ENCODE data around the gene MNX1. TPM values are rescaled to one million over a fixed set of nuclear protein-coding genes. Genes with fewer than 3 reads are reported as not detected.

MNX1 gene
- total and polyA plus RNA-seq, 9 of the 15 experiments (the other 6 are each of a cell fraction or from before 2014, with no cell fraction given) = 0.15 to 8.0 (median 1.4) TPM

- BruUV-seq (replicated peaks) = no TSS peak
- ChIA-PET CTCF (ENCODE audit: low intra/inter-chr PET ratio) (no interaction called here), POLR2A (interaction anchor here (0.5 to 1.2 kb wide), 5 partner anchors 10 to 42 kb away, joined by 3 to 8 read pairs (median 3); no protein-coding TSS in a partner anchor)
- TF ChIP-seq, protein P1, sequence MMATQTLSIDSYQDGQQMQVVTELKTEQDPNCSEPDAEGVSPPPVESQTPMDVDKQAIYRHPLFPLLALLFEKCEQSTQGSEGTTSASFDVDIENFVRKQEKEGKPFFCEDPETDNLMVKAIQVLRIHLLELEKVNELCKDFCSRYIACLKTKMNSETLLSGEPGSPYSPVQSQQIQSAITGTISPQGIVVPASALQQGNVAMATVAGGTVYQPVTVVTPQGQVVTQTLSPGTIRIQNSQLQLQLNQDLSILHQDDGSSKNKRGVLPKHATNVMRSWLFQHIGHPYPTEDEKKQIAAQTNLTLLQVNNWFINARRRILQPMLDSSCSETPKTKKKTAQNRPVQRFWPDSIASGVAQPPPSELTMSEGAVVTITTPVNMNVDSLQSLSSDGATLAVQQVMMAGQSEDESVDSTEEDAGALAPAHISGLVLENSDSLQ (IDR thresholded peaks at IDR 0.05) = peak; percentile 36; the same call in 1 of the 2 replicates
- TF ChIP-seq SRSF3 (IDR thresholded peaks at IDR 0.05; ENCODE audit: insufficient read depth, low read length) = no peak
- Histone ChIP-seq H3K4me2 (ENCODE audit: insufficient read depth, low read length) (no peak overlapping the region), H3K4me3 (no peak overlapping the region), H3K36me3 (ENCODE audit: control insufficient read depth, insufficient read depth, low read length) (no peaks in the 10 kb centered on the region), H3K27me3 (ENCODE audit: control insufficient read depth in 2 of 2, insufficient read depth in 2 of 2, low read length in 2 of 2) (peaks cover 56 to 82% of the 10 kb centered on the region in 2 experiments), H4K20me1 (replicated peaks; ENCODE audit: control insufficient read depth, insufficient read depth, low read length) (no peaks in the 10 kb centered on the region; the same call in 1 of the 2 replicates), H3K4me1 (replicated peaks in 1 of 2; ENCODE audit: control insufficient read depth in 2 of 2, insufficient read depth in 2 of 2, low read length in 2 of 2) (peaks cover 4 to 30% of the 10 kb centered on the region in 2 experiments; a peak in 2 of 5 replicates), H3K9ac (ENCODE audit: insufficient read depth in 1 of 2, low read depth in 2 of 2, low read length in 2 of 2) (no peak overlapping the region), H3K9me1 (ENCODE audit: control insufficient read depth, insufficient read depth, low read length) (no peaks in the 10 kb centered on the region), H2AFZ (ENCODE audit: low read depth, low read length) (no peak overlapping the region), H3K9me3 (replicated peaks; ENCODE audit: control insufficient read depth, insufficient read depth, low read depth, low read length) (no peaks in the 10 kb centered on the region), H3K27ac (ENCODE audit: extremely low read depth, low read depth, low read length) (no peak overlapping the region), H3K79me2 (ENCODE audit: control insufficient read depth, insufficient read depth, low read length) (no peaks in the 10 kb centered on the region)
- in situ Hi-C loops (cut with MboI) (no loop called here), intact Hi-C loops (cut with micrococcal nuclease) (no loop called here)
- ATAC-seq (peak; percentile 5; the same call in 1 of the 3 replicates), FAIRE-seq (no peak), DNase-seq (ENCODE audit: extremely low read depth in 1 of 4, low spot score in 3 of 4) (no peak)
- WGBS (ENCODE audit: insufficient coverage, low coverage, missing lambda C conversion rate) = 25% methylated on average over 25 of the region's 25 CpGs
These were observed 20.5 kb downstream of the MNX1 start for GRCh38 chr7:156989766-156990535.
